ENCODE data around the gene ESR1. TPM values are rescaled to one million over a fixed set of nuclear protein-coding genes. Genes with fewer than 3 reads are reported as not detected.

ESR1 gene
- total RNA-seq, 1 donor from 2014 or later: not detected

GRCh38 chr6:151796842-151797530 lies 10.5 kb upstream of the ESR1 start:
- Histone ChIP-seq H3K79me2 (ENCODE audit: low read depth) (no peaks in the 10 kb centered on the region), H3F3A (ENCODE audit: low read depth) (no peaks in the 10 kb centered on the region), H4K20me1 (ENCODE audit: low read depth) (no peaks in the 10 kb centered on the region), H3K4me3 (no peak overlapping the region), H3K27me3 (no peaks in the 10 kb centered on the region), H3K9ac (no peak overlapping the region), H3K4me1 (no peaks in the 10 kb centered on the region), H2AFZ (replicated peaks) (no peak overlapping the region), H3K27ac (no peak overlapping the region), H3K4me2 (no peak overlapping the region), H3K9me3 (ENCODE audit: low read depth) (no peaks in the 10 kb centered on the region), H3K36me3 (no peaks in the 10 kb centered on the region)
- H3K4me3 Mint-ChIP-seq: no peak overlapping the region
- no peak for DNase-seq (ENCODE audit: low spot score)
- H3K27ac Mint-ChIP-seq: no peak overlapping the region
- no peak for TF ChIP-seq EZH2 (IDR thresholded peaks at IDR 0.05)
- no peak for TF ChIP-seq CTCF (IDR thresholded peaks at IDR 0.05)
- no peak for TF ChIP-seq EZH2phosphoT487 (IDR thresholded peaks at IDR 0.05)
- H3K4me1 Mint-ChIP-seq: no peaks in the 10 kb centered on the region
- no peaks in the 10 kb centered on the region for H3K36me3 Mint-ChIP-seq
- no peaks in the 10 kb centered on the region for H3K9me3 Mint-ChIP-seq
- H3K27me3 Mint-ChIP-seq (ENCODE audit: insufficient read depth, low read depth): peaks cover 5% of the 10 kb centered on the region

GRCh38 chr6:151803743-151804142 lies 3.7 kb upstream of the ESR1 start:
- H3F3A ChIP-seq (ENCODE audit: low read depth): no peaks in the 10 kb centered on the region
- H3K27me3 Mint-ChIP-seq (ENCODE audit: insufficient read depth, low read depth): peaks cover 22% of the 10 kb centered on the region

GRCh38 chr6:151804585-151805285 lies 2.7 kb upstream of the ESR1 start:
- H3K27me3 Mint-ChIP-seq (ENCODE audit: insufficient read depth, low read depth): peaks cover 30% of the 10 kb centered on the region
- TF ChIP-seq EZH2phosphoT487 (IDR thresholded peaks at IDR 0.05): no peak
- no peak for TF ChIP-seq CTCF (IDR thresholded peaks at IDR 0.05)
- TF ChIP-seq EZH2 (IDR thresholded peaks at IDR 0.05): no peak
- Histone ChIP-seq H3K36me3 (no peaks in the 10 kb centered on the region), H3K27me3 (peaks cover 68% of the 10 kb centered on the region), H3K4me1 (peaks cover 22% of the 10 kb centered on the region), H3F3A (ENCODE audit: low read depth) (no peaks in the 10 kb centered on the region), H3K27ac (no peak overlapping the region), H4K20me1 (ENCODE audit: low read depth) (peaks cover 14% of the 10 kb centered on the region), H3K4me3 (no peak overlapping the region), H3K9ac (no peak overlapping the region), H3K9me3 (ENCODE audit: low read depth) (no peaks in the 10 kb centered on the region), H3K79me2 (ENCODE audit: low read depth) (no peaks in the 10 kb centered on the region), H3K4me2 (no peak overlapping the region), H2AFZ (replicated peaks) (no peak overlapping the region)
- H3K4me1 Mint-ChIP-seq: peaks cover 16% of the 10 kb centered on the region
- no peak overlapping the region for H3K27ac Mint-ChIP-seq
- no peak overlapping the region for H3K4me3 Mint-ChIP-seq
- H3K36me3 Mint-ChIP-seq: no peaks in the 10 kb centered on the region
- DNase-seq (ENCODE audit: low spot score): no peak
- H3K9me3 Mint-ChIP-seq: peaks cover 2% of the 10 kb centered on the region

More at GRCh38 chr6:151803743-151804142, 3.7 kb upstream of the ESR1 start:
- Mint-ChIP-seq H3K4me1 (peaks cover 12% of the 10 kb centered on the region), H3K27ac (no peak overlapping the region), H3K36me3 (no peaks in the 10 kb centered on the region), H3K4me3 (no peak overlapping the region), H3K9me3 (peaks cover 2% of the 10 kb centered on the region)
- TF ChIP-seq EZH2 (IDR thresholded peaks at IDR 0.05): no peak
- TF ChIP-seq CTCF (IDR thresholded peaks at IDR 0.05): no peak
- no peak for TF ChIP-seq EZH2phosphoT487 (IDR thresholded peaks at IDR 0.05)
- H3K9me3 ChIP-seq (ENCODE audit: low read depth): no peaks in the 10 kb centered on the region
- peaks cover 59% of the 10 kb centered on the region for H3K27me3 ChIP-seq
- no peak overlapping the region for H3K27ac ChIP-seq
- no peaks in the 10 kb centered on the region for H3K36me3 ChIP-seq
- H3K4me1 ChIP-seq: peaks cover 17% of the 10 kb centered on the region
- H3K79me2 ChIP-seq (ENCODE audit: low read depth): no peaks in the 10 kb centered on the region
- H2AFZ ChIP-seq (replicated peaks): no peak overlapping the region
- DNase-seq (ENCODE audit: low spot score): no peak
- H3K4me3 ChIP-seq: no peak overlapping the region
- H4K20me1 ChIP-seq (ENCODE audit: low read depth): peaks cover 14% of the 10 kb centered on the region
- H3K4me2 ChIP-seq: no peak overlapping the region
- H3K9ac ChIP-seq: no peak overlapping the region
